Fibroblast of the aortic adventitia (primary cell): ENCODE measurements around the gene NAV2. TPM values are rescaled to one million over a fixed set of nuclear protein-coding genes. Genes with fewer than 3 reads are reported as not detected.

ENCODE experiments used
- DNase-seq: peaks from one replicate; pipeline ENCODE4 v3.0.0-alpha.2; 2010; ENCODE audit warnings: low read depth
- H3K4me3 ChIP-seq: 2 replicates; pipeline ENCODE4 v1.5.1; 2011; ENCODE audit warnings: low read depth, mild to moderate bottlenecking, control low read depth, low read length, moderate library complexity
- CTCF ChIP-seq: IDR thresholded peaks from 2 replicates; pipeline ENCODE4 v1.5.1; 2011; ENCODE audit warnings: mild to moderate bottlenecking, low read length, control low read depth, inconsistent platforms; ENCODE audit not compliant: insufficient read depth
- total RNA-seq: library from RNA; depleted of rRNA; stranded (reverse); fragments of >200 nt; gene quantifications from 2 replicates; pipeline ENCODE4 v1.2.3, GENCODE V29; 2012; ENCODE audit warnings: low replicate concordance

NAV2 gene
- total RNA-seq, 1 donor = 44.6 TPM

DNA sequence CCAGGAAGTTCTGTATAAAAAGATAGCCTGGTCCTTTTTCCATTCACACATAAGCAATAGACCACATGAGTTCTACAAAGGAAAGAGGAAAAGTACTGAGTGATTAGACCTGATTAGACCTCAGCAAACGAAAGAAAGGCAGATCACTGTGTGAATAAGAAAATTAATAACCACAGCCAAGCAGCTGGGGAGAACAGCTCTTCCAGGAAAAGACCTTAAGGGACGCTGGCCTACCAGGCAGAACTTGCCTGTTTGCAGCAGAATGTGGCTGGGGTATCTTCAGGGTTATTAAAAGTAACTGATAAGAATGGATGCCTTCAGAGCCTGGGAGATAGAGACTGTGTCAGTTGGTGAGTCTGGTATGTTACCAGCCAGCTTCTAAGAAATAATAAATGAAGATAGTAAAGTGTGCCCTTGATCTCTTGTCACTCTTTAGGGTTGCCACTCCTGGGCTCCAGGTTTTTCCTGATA, 274.7 kb downstream of the NAV2 start:
- H3K4me3 ChIP-seq = no peak overlapping the region
- DNase-seq = peak; percentile 30
- no peak for TF ChIP-seq CTCF

DNA sequence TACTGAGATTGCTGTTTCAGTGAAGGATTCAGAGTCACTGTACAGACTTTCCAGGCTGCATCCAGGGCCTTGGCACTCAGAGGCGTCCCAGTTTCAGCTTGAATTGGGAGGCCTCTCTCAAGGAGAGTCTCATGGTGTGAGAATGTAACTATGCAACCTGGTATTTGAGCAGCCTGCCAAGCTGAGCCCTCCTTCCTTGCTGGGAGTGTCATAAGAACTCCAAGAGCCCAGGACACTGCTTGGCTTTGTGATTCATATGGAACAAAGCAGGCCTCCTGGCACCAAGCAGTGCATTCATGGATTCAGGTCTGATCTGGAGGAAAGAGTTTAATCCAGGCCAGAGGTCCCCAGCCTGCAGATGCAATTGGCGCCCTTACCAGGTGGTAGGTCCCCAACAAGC, 276.0 kb downstream of the NAV2 start:
- H3K4me3 ChIP-seq = no peak overlapping the region
- peak; percentile 97 for DNase-seq
- no peak for TF ChIP-seq CTCF

- DNase-seq = no peak
- no peak overlapping the region for H3K4me3 ChIP-seq
- TF ChIP-seq CTCF = no peak
These were observed 276.6 kb downstream of the NAV2 start for GRCh38 chr11:19989191-19989590.

- no peak overlapping the region for H3K4me3 ChIP-seq
- TF ChIP-seq CTCF = no peak
- no peak for DNase-seq
These were observed 279.5 kb downstream of the NAV2 start for GRCh38 chr11:19992162-19992561.

GRCh38 chr11:19992998-19993397, 280.4 kb downstream of the NAV2 start:
- TF ChIP-seq CTCF = no peak
- H3K4me3 ChIP-seq = no peak overlapping the region
- DNase-seq = no peak

DNA sequence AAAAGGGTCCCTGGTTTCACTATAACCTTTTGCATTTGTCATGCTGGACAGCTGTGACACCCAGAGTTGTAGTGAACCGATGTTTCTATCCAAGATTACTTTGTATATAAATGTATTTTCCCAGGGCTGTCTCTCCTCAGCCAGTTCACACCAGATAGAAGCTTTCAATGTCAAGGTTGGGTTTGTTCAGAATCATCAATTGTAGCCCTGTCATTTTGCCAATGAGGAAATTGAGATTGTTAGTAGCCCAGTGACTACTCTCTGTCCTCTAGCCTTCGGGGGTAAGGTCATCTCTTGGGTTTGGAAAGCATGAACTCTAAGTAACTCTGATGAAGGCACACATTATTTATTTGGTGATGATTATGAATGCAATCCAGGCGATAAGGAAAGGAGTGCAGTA, 282.0 kb downstream of the NAV2 start:
- TF ChIP-seq CTCF = no peak
- no peak overlapping the region for H3K4me3 ChIP-seq
- no peak for DNase-seq

DNA sequence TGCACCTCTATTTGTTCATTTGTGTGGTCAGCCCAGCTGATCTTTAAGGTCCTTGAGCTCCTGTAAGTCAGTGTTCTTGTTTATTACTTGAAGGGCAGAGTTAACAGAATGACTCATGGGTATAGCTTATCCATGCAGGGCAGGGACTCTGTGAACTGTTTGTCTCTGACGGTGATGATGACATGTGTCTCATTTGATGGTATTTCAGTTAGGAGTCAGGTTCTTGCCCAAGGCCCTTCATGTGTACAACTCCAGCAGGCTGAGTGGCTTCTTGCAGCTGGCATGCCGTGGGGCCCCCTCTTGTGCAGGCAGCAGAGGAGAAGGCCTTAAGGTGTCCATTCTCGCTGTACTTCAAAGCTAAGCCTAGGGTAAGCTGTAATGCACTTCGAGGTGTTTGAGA, 282.5 kb downstream of the NAV2 start:
- peak; percentile 74 for DNase-seq
- TF ChIP-seq CTCF = no peak
- H3K4me3 ChIP-seq = no peak overlapping the region
